SU-DHL-6 (cell line): ENCODE data around the gene FHL1.

Experiments
- EZH2phosphoT487 ChIP-seq: fragments of 200-600 bp; sonication (generic), shearing (Covaris generic); conservative IDR thresholded peaks from 2 replicates; pipeline ENCODE4 v1.6.1; 2018; ENCODE audit warnings: mild to moderate bottlenecking, antibody characterized with exemption, low read length, moderate library complexity, mixed read lengths
- TF ChIP-seq, protein P1 (sequence below): fragments of 200-600 bp; sonication (generic); IDR thresholded peaks from one replicate; pipeline ENCODE4 v1.5.1; 2017; ENCODE audit warnings: antibody characterized with exemption, mild to moderate bottlenecking, low read length, moderate library complexity; ENCODE audit not compliant: insufficient read depth, poor library complexity, severe bottlenecking

DNA sequence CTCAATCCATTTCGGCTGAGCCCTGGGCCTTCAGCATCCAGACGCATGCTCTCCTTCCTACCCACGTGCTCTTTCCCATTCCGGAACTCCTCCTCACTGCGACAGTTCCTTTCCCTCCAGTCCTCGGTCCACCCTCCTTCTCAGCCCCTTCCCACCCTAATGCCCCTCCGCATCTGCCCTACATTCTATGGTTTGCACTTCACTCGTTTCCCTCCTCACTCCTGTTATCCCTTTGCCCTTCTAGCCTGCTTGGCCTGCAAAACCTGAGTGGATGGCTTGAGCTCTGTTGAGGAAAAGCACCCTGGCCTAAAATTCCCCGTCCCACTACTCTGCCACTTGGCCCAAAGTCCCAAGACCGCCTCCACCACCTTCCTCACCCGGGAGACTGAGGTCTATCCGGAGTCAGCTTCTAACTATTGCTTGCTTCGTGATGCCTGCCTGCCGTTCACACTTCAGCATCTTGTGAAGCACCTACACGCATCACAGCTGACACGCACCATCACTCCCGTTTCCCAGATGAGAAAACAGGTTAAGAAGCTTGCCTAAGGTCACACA is 65.3 kb downstream of the FHL1 start:
- TF ChIP-seq, protein P1, sequence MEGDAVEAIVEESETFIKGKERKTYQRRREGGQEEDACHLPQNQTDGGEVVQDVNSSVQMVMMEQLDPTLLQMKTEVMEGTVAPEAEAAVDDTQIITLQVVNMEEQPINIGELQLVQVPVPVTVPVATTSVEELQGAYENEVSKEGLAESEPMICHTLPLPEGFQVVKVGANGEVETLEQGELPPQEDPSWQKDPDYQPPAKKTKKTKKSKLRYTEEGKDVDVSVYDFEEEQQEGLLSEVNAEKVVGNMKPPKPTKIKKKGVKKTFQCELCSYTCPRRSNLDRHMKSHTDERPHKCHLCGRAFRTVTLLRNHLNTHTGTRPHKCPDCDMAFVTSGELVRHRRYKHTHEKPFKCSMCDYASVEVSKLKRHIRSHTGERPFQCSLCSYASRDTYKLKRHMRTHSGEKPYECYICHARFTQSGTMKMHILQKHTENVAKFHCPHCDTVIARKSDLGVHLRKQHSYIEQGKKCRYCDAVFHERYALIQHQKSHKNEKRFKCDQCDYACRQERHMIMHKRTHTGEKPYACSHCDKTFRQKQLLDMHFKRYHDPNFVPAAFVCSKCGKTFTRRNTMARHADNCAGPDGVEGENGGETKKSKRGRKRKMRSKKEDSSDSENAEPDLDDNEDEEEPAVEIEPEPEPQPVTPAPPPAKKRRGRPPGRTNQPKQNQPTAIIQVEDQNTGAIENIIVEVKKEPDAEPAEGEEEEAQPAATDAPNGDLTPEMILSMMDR = no peak
- no peak for TF ChIP-seq EZH2phosphoT487
